AG10803 (cell line): ENCODE measurements around the gene GAL.

Experiments used
- DNase-seq: peaks from one replicate; pipeline ENCODE4 v3.0.0; 2010; ENCODE audit warnings: low read depth
- H3K4me3 ChIP-seq: 2 replicates; pipeline ENCODE4 v1.5.1; 2011; ENCODE audit warnings: mild to moderate bottlenecking, low read length, control low read depth
- CTCF ChIP-seq: conservative IDR thresholded peaks from 2 replicates; pipeline ENCODE4 v1.5.1; 2011; ENCODE audit warnings: mild to moderate bottlenecking, low read length, control low read depth, inconsistent platforms

Gene GAL

GRCh38 chr11:68735646-68736045 lies 51.3 kb downstream of the GAL start:
- TF ChIP-seq CTCF: no peak
- DNase-seq: no peak
- H3K4me3 ChIP-seq: no peak overlapping the region
